HepG2 (cell line): ENCODE results near the gene DSC3. TPM values are rescaled to one million over a fixed set of nuclear protein-coding genes. Genes with fewer than 3 reads are reported as not detected.

Experiments used
- AKAP8 ChIP-seq: sonication (generic); formaldehyde crosslinking; IDR thresholded peaks from 2 replicates; pipeline ENCODE4 v1.5.1; 2020; ENCODE audit warnings: mild to moderate bottlenecking, missing genetic modification reagents
- PHF21A ChIP-seq: sonication (generic); formaldehyde crosslinking; IDR thresholded peaks from 2 replicates; pipeline ENCODE4 v1.5.0; 2020; ENCODE audit warnings: mild to moderate bottlenecking, missing genetic modification reagents
- TOE1 ChIP-seq: sonication (generic); formaldehyde crosslinking; IDR thresholded peaks from 2 replicates; pipeline ENCODE4 v1.4.0; 2020; ENCODE audit warnings: mild to moderate bottlenecking, missing genetic modification reagents
- ZFX ChIP-seq: sonication (generic); formaldehyde crosslinking; IDR thresholded peaks from 2 replicates; pipeline ENCODE4 v1.4.0; 2020; ENCODE audit warnings: mild to moderate bottlenecking, low read depth, missing genetic modification reagents, moderate library complexity
- polyA plus RNA-seq, 8 experiments: library from polyadenylated mRNA; depleted of rRNA in 3 of 8; stranded (reverse) in 7 of 8; unstranded in 1 of 8; fragments of >200 nt; fragmentation: Illumina TruSeq in 4 of 8; extraction: Trizol in 4 of 8; gene quantifications; 2 replicates each; pipeline versions ENCODE4 v1.2.1 to v1.2.3, GENCODE V29; 2011 to 2016; ENCODE audit warnings: low read depth in 4 of 8, missing spikeins in 1 of 8, mixed read lengths in 1 of 8; ENCODE audit not compliant: insufficient read depth in 1 of 8
- total RNA-seq, 5 experiments: library from RNA; depleted of rRNA; stranded (reverse); fragments of >200 nt; fragmentation: Illumina TruSeq; extraction: Trizol; gene quantifications; 2 replicates each; pipeline ENCODE4 v1.2.3, GENCODE V29; 2016; ENCODE audit warnings: low read depth in 1 of 5
- TF ChIP-seq, protein P1 (sequence below): sonication (generic); formaldehyde crosslinking; IDR thresholded peaks from 2 replicates; pipeline ENCODE4 v1.5.1; 2020; ENCODE audit warnings: missing genetic modification reagents, mild to moderate bottlenecking, borderline replicate concordance
- TF ChIP-seq, protein P2 (sequence below): IDR thresholded peaks from 2 replicates; pipeline ENCODE4 v1.6.1; 2012; ENCODE audit warnings: inconsistent platforms
- TF ChIP-seq, protein P3 (sequence below): sonication (generic); formaldehyde crosslinking; IDR thresholded peaks from 2 replicates; pipeline ENCODE4 v1.4.0; 2020; ENCODE audit warnings: missing genetic modification reagents

Gene DSC3
- total and polyA plus RNA-seq, 2 of the 13 experiments (the other 11 are each of a cell fraction or from before 2014, with no cell fraction given), result 0.05 to 0.38 TPM

DNA sequence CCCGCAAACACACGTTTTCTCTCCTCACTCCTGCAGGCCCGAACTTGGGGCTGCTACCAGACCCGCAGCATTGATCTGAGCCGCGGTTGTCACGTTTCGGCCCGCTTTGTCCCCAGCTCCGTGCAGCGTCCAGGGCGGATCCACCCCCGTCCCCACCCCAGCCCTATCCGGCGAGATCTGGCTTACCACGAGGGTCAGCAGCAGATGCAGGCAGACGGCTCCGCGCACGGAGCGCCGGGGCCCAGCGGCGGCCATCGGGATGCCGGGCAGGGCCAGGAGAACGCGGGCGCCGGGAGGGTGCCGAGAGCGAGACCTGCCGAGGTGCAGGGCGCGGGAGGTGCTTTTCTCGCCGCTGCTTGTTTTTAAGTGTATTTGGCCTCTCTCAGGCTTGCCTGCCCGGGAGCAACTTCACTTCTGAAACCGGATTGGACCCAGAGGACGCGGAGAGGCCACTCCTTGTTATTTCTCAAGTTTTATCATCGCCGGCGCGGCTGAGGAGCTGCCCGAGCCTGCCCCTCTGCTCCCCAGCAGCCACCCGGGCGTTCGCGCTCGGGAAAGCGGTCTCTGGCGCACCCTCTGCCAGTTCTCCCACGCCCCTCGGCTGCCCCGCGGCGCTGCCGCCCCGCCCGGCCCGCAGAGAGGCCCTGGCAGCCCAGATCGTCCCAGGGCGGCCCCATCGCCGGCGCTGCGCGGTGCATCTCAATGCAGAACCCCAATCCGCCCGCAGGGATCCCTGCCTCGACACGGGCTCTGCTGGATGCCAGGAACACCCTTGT is at the start of gene DSC3 (continued):
- TF ChIP-seq, protein P1, sequence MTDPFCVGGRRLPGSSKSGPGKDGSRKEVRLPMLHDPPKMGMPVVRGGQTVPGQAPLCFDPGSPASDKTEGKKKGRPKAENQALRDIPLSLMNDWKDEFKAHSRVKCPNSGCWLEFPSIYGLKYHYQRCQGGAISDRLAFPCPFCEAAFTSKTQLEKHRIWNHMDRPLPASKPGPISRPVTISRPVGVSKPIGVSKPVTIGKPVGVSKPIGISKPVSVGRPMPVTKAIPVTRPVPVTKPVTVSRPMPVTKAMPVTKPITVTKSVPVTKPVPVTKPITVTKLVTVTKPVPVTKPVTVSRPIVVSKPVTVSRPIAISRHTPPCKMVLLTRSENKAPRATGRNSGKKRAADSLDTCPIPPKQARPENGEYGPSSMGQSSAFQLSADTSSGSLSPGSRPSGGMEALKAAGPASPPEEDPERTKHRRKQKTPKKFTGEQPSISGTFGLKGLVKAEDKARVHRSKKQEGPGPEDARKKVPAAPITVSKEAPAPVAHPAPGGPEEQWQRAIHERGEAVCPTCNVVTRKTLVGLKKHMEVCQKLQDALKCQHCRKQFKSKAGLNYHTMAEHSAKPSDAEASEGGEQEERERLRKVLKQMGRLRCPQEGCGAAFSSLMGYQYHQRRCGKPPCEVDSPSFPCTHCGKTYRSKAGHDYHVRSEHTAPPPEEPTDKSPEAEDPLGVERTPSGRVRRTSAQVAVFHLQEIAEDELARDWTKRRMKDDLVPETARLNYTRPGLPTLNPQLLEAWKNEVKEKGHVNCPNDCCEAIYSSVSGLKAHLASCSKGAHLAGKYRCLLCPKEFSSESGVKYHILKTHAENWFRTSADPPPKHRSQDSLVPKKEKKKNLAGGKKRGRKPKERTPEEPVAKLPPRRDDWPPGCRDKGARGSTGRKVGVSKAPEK (CRISPR knock-in tag), result no peak
- TF ChIP-seq AKAP8 (CRISPR knock-in tag) (no peak), PHF21A (CRISPR knock-in tag) (peak; percentile 29; the same call in 1 of the 2 replicates), ZFX (peak; percentile 32; the same call in 1 of the 2 replicates), TOE1 (CRISPR knock-in tag) (no peak)
- TF ChIP-seq, protein P2, sequence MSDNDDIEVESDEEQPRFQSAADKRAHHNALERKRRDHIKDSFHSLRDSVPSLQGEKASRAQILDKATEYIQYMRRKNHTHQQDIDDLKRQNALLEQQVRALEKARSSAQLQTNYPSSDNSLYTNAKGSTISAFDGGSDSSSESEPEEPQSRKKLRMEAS, result peak; percentile 11; the same call in 1 of the 2 replicates
- TF ChIP-seq, protein P3, sequence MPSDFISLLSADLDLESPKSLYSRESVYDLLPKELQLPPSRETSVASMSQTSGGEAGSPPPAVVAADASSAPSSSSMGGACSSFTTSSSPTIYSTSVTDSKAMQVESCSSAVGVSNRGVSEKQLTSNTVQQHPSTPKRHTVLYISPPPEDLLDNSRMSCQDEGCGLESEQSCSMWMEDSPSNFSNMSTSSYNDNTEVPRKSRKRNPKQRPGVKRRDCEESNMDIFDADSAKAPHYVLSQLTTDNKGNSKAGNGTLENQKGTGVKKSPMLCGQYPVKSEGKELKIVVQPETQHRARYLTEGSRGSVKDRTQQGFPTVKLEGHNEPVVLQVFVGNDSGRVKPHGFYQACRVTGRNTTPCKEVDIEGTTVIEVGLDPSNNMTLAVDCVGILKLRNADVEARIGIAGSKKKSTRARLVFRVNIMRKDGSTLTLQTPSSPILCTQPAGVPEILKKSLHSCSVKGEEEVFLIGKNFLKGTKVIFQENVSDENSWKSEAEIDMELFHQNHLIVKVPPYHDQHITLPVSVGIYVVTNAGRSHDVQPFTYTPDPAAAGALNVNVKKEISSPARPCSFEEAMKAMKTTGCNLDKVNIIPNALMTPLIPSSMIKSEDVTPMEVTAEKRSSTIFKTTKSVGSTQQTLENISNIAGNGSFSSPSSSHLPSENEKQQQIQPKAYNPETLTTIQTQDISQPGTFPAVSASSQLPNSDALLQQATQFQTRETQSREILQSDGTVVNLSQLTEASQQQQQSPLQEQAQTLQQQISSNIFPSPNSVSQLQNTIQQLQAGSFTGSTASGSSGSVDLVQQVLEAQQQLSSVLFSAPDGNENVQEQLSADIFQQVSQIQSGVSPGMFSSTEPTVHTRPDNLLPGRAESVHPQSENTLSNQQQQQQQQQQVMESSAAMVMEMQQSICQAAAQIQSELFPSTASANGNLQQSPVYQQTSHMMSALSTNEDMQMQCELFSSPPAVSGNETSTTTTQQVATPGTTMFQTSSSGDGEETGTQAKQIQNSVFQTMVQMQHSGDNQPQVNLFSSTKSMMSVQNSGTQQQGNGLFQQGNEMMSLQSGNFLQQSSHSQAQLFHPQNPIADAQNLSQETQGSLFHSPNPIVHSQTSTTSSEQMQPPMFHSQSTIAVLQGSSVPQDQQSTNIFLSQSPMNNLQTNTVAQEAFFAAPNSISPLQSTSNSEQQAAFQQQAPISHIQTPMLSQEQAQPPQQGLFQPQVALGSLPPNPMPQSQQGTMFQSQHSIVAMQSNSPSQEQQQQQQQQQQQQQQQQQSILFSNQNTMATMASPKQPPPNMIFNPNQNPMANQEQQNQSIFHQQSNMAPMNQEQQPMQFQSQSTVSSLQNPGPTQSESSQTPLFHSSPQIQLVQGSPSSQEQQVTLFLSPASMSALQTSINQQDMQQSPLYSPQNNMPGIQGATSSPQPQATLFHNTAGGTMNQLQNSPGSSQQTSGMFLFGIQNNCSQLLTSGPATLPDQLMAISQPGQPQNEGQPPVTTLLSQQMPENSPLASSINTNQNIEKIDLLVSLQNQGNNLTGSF (CRISPR knock-in tag), result no peak
